ENCODE data around the gene PDZD4. TPM values are rescaled to one million over a fixed set of nuclear protein-coding genes. Genes with fewer than 3 reads are reported as not detected.

The PDZD4 gene
- total and polyA plus RNA-seq, 4 donors = 0.15 to 1.8 (median 0.69) TPM

DNA sequence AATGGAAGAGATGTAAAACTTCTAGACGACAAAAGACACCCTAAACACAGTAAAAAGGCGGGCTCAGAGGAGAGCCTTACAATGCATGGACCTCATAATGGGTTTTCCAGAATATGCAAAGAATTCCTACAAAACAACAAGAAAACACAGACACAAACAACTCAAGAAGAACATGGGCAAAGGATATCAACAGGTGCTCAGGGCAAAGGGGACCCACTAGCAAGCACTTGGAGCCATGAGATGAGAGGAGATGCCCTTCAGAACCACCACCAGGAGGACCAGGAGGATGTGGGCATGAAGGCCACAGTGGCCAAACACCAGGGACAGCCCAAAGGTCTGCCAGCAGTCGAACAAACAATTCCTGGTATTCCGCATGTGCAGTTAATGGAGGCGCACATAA lies 17.2 kb downstream of the PDZD4 start:
- H3K9me3 ChIP-seq (ENCODE audit: control insufficient read depth in 4 of 4, low read length in 3 of 4) = peaks cover 0 to 2% (median 0%) of the 10 kb centered on the region in 4 donors
- TF ChIP-seq FOXA2 (IDR thresholded peaks at IDR 0.05) = no peak
- H3K36me3 ChIP-seq (ENCODE audit: control insufficient read depth in 4 of 4, insufficient read depth in 3 of 4, low read depth in 1 of 4, low read length in 3 of 4) = no peaks in the 10 kb centered on the region
- H3K9ac ChIP-seq (ENCODE audit: low read depth in 1 of 2, low read length in 2 of 2) = no peak overlapping the region
- no peaks in the 10 kb centered on the region for H3K4me1 ChIP-seq (ENCODE audit: control insufficient read depth in 4 of 4, insufficient read depth in 4 of 4, low read length in 3 of 4)
- H3K27me3 ChIP-seq (ENCODE audit: control insufficient read depth in 4 of 4, insufficient read depth in 4 of 4, low read length in 3 of 4) = no peaks in the 10 kb centered on the region
- 90% methylated on average over 5 of the region's 5 CpGs for WGBS
- no peak for DNase-seq (ENCODE audit: low spot score)
- H3K4me3 ChIP-seq (ENCODE audit: low read depth in 1 of 3, low read length in 3 of 3) = no peak overlapping the region
- no peak overlapping the region for H3K27ac ChIP-seq (ENCODE audit: low read depth in 1 of 2, low read length in 2 of 2)

DNA sequence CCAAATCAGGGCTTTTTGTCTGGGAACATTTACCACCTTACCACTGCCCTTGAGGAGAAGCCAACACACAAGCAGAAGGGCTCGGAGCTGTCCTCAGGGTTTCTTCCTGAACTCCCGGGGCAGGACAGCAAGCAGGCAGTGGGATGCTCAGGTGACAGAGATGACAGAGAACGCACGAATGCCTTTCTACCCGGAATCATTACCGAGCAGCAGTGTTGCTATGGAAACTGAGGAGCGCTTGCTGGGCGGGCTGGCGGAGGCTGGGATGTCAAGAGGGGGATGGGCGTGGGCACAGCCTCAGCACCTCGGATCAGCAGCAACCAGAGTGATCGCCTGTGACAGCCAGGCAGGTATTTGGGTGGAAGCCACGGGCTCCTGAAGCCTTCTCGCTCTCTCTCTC lies 18.1 kb downstream of the PDZD4 start:
- no peak for DNase-seq (ENCODE audit: low spot score)
- Histone ChIP-seq H3K36me3 (ENCODE audit: control insufficient read depth in 4 of 4, insufficient read depth in 3 of 4, low read depth in 1 of 4, low read length in 3 of 4) (no peaks in the 10 kb centered on the region), H3K4me3 (ENCODE audit: low read depth in 1 of 3, low read length in 3 of 3) (no peak overlapping the region), H3K27ac (ENCODE audit: low read depth in 1 of 2, low read length in 2 of 2) (no peak overlapping the region), H3K27me3 (ENCODE audit: control insufficient read depth in 4 of 4, insufficient read depth in 4 of 4, low read length in 3 of 4) (no peaks in the 10 kb centered on the region), H3K9me3 (ENCODE audit: control insufficient read depth in 4 of 4, low read length in 3 of 4) (peaks cover 0 to 2% (median 0%) of the 10 kb centered on the region in 4 donors), H3K4me1 (ENCODE audit: control insufficient read depth in 4 of 4, insufficient read depth in 4 of 4, low read length in 3 of 4) (no peaks in the 10 kb centered on the region), H3K9ac (ENCODE audit: low read depth in 1 of 2, low read length in 2 of 2) (no peak overlapping the region)
- 39% methylated on average over 14 of the region's 14 CpGs for WGBS
- no peak for TF ChIP-seq YY1 (IDR thresholded peaks at IDR 0.05)
- no peak for TF ChIP-seq FOXA2 (IDR thresholded peaks at IDR 0.05)
- no peak for TF ChIP-seq SP1 (IDR thresholded peaks at IDR 0.05)
- TF ChIP-seq RAD21 (IDR thresholded peaks at IDR 0.05) = no peak
- no peak for TF ChIP-seq GABPA (IDR thresholded peaks at IDR 0.05 in 1 of 2, conservative IDR thresholded peaks at IDR 0.05 in 1 of 2)
- no peak for TF ChIP-seq NR2F2 (IDR thresholded peaks at IDR 0.05)
- TF ChIP-seq HNF4G (IDR thresholded peaks at IDR 0.05) = no peak
- TF ChIP-seq, protein P1, sequence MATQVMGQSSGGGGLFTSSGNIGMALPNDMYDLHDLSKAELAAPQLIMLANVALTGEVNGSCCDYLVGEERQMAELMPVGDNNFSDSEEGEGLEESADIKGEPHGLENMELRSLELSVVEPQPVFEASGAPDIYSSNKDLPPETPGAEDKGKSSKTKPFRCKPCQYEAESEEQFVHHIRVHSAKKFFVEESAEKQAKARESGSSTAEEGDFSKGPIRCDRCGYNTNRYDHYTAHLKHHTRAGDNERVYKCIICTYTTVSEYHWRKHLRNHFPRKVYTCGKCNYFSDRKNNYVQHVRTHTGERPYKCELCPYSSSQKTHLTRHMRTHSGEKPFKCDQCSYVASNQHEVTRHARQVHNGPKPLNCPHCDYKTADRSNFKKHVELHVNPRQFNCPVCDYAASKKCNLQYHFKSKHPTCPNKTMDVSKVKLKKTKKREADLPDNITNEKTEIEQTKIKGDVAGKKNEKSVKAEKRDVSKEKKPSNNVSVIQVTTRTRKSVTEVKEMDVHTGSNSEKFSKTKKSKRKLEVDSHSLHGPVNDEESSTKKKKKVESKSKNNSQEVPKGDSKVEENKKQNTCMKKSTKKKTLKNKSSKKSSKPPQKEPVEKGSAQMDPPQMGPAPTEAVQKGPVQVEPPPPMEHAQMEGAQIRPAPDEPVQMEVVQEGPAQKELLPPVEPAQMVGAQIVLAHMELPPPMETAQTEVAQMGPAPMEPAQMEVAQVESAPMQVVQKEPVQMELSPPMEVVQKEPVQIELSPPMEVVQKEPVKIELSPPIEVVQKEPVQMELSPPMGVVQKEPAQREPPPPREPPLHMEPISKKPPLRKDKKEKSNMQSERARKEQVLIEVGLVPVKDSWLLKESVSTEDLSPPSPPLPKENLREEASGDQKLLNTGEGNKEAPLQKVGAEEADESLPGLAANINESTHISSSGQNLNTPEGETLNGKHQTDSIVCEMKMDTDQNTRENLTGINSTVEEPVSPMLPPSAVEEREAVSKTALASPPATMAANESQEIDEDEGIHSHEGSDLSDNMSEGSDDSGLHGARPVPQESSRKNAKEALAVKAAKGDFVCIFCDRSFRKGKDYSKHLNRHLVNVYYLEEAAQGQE (IDR thresholded peaks at IDR 0.05) = no peak
- TF ChIP-seq TAF1 (conservative IDR thresholded peaks at IDR 0.05) = no peak

DNA sequence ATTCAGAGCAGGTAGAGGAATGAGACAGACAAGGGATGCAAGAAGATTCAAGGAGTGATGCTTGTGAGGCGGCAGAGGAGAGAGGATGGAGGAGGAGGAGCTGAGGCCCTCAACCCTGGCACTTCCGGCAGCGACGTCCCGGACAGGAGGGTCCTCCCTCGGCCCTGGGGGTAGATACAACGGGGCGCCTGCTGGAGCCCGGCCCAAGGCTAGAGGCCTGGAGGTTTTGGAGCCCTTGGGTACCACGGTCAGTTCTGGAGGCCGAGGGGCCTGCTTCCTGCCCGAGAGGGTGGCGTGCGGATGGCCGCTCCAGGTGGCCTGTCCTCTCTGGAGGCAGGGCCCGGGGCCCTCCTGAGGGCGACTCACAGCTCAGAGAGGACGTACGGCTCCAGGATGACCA lies 22.4 kb downstream of the PDZD4 start:
- no peak overlapping the region for H3K9ac ChIP-seq (ENCODE audit: low read depth in 1 of 2, low read length in 2 of 2)
- no peak overlapping the region for H3K27ac ChIP-seq (ENCODE audit: low read depth in 1 of 2, low read length in 2 of 2)
- no peaks in the 10 kb centered on the region for H3K27me3 ChIP-seq (ENCODE audit: control insufficient read depth in 4 of 4, insufficient read depth in 4 of 4, low read length in 3 of 4)
- 92% methylated on average over 19 of the region's 19 CpGs for WGBS
- no peaks in the 10 kb centered on the region for H3K36me3 ChIP-seq (ENCODE audit: control insufficient read depth in 4 of 4, insufficient read depth in 3 of 4, low read depth in 1 of 4, low read length in 3 of 4)
- TF ChIP-seq JUND (IDR thresholded peaks at IDR 0.05) (no peak), EGR1 (IDR thresholded peaks at IDR 0.05; ENCODE audit: low read depth in 2 of 2) (no peak), RAD21 (IDR thresholded peaks at IDR 0.05) (no peak), NR2F2 (IDR thresholded peaks at IDR 0.05) (no peak), RXRA (IDR thresholded peaks at IDR 0.05) (no peak), YY1 (IDR thresholded peaks at IDR 0.05) (no peak), HNF4G (IDR thresholded peaks at IDR 0.05) (no peak), FOXA1 (IDR thresholded peaks at IDR 0.05) (no peak), FOXA2 (IDR thresholded peaks at IDR 0.05) (no peak)
- TF ChIP-seq, protein P2, sequence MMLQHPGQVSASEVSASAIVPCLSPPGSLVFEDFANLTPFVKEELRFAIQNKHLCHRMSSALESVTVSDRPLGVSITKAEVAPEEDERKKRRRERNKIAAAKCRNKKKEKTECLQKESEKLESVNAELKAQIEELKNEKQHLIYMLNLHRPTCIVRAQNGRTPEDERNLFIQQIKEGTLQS (IDR thresholded peaks at IDR 0.05) = no peak
- TF ChIP-seq, protein P3, sequence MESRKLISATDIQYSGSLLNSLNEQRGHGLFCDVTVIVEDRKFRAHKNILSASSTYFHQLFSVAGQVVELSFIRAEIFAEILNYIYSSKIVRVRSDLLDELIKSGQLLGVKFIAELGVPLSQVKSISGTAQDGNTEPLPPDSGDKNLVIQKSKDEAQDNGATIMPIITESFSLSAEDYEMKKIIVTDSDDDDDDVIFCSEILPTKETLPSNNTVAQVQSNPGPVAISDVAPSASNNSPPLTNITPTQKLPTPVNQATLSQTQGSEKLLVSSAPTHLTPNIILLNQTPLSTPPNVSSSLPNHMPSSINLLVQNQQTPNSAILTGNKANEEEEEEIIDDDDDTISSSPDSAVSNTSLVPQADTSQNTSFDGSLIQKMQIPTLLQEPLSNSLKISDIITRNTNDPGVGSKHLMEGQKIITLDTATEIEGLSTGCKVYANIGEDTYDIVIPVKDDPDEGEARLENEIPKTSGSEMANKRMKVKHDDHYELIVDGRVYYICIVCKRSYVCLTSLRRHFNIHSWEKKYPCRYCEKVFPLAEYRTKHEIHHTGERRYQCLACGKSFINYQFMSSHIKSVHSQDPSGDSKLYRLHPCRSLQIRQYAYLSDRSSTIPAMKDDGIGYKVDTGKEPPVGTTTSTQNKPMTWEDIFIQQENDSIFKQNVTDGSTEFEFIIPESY (IDR thresholded peaks at IDR 0.05) = no peak
- TF ChIP-seq, protein P1 (IDR thresholded peaks at IDR 0.05) = no peak
- TF ChIP-seq, protein P4, sequence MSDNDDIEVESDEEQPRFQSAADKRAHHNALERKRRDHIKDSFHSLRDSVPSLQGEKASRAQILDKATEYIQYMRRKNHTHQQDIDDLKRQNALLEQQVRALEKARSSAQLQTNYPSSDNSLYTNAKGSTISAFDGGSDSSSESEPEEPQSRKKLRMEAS (IDR thresholded peaks at IDR 0.05) = no peak
- TF ChIP-seq, protein P5, sequence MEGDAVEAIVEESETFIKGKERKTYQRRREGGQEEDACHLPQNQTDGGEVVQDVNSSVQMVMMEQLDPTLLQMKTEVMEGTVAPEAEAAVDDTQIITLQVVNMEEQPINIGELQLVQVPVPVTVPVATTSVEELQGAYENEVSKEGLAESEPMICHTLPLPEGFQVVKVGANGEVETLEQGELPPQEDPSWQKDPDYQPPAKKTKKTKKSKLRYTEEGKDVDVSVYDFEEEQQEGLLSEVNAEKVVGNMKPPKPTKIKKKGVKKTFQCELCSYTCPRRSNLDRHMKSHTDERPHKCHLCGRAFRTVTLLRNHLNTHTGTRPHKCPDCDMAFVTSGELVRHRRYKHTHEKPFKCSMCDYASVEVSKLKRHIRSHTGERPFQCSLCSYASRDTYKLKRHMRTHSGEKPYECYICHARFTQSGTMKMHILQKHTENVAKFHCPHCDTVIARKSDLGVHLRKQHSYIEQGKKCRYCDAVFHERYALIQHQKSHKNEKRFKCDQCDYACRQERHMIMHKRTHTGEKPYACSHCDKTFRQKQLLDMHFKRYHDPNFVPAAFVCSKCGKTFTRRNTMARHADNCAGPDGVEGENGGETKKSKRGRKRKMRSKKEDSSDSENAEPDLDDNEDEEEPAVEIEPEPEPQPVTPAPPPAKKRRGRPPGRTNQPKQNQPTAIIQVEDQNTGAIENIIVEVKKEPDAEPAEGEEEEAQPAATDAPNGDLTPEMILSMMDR (IDR thresholded peaks at IDR 0.05; ENCODE audit: low read depth, low read length, missing input control) = no peak
- H3K4me3 ChIP-seq (ENCODE audit: low read depth in 1 of 3, low read length in 3 of 3) = no peak overlapping the region
- H3K4me1 ChIP-seq (ENCODE audit: control insufficient read depth in 4 of 4, insufficient read depth in 4 of 4, low read length in 3 of 4) = no peaks in the 10 kb centered on the region
- no peak for DNase-seq (ENCODE audit: low spot score)
- H3K9me3 ChIP-seq (ENCODE audit: control insufficient read depth in 4 of 4, low read length in 3 of 4) = peaks cover 0 to 2% (median 0%) of the 10 kb centered on the region in 4 donors

All from liver (tissue), 9 donors.